Activated CD4-positive, alpha-beta T cell treated with anti-CD3 and anti-CD28 coated beads for 24 hours (primary cell): ENCODE data around the gene CPED1.
"Not testable (repeated sequence)": the region's sequence is repeated elsewhere in the genome, so short reads cannot be mapped to it uniquely, and the experiment has no call there.

ENCODE experiments used
- DNase-seq, 2 donors: peaks; one replicate each; pipeline ENCODE4 v3.0.0-alpha.2; 2020; ENCODE audit warnings: low read depth in 2 of 2

The CPED1 gene

GRCh38 chr7:120996333-120996987, 7.9 kb downstream of the CPED1 start:
- no peak for DNase-seq

- DNase-seq: no peak
Observed at GRCh38 chr7:120996988-120997345, 8.5 kb downstream of the CPED1 start.

GRCh38 chr7:120997882-120998474, 9.5 kb downstream of the CPED1 start:
- DNase-seq: no peak

GRCh38 chr7:120998520-120998919, 10.0 kb downstream of the CPED1 start:
- no peak for DNase-seq

- no peak for DNase-seq
Observed at GRCh38 chr7:120998996-120999565, 10.6 kb downstream of the CPED1 start.

GRCh38 chr7:121000081-121000983, 11.8 kb downstream of the CPED1 start:
- no peak for DNase-seq

- DNase-seq: no peak
Observed at GRCh38 chr7:121001234-121001906, 12.9 kb downstream of the CPED1 start.

GRCh38 chr7:121002048-121002756, 13.7 kb downstream of the CPED1 start:
- DNase-seq: no peak

GRCh38 chr7:121002757-121003200, 14.3 kb downstream of the CPED1 start:
- no peak for DNase-seq

GRCh38 chr7:121003986-121004685, 15.6 kb downstream of the CPED1 start:
- no peak for DNase-seq

GRCh38 chr7:121005058-121005457, 16.5 kb downstream of the CPED1 start:
- not testable (repeated sequence) for DNase-seq

- DNase-seq: no peak
Observed at GRCh38 chr7:121005996-121006584, 17.6 kb downstream of the CPED1 start.

GRCh38 chr7:121006711-121007315, 18.3 kb downstream of the CPED1 start:
- no peak for DNase-seq

- no peak for DNase-seq
Observed at GRCh38 chr7:121008816-121009215, 20.3 kb downstream of the CPED1 start.

GRCh38 chr7:121011401-121011800, 22.9 kb downstream of the CPED1 start:
- no peak for DNase-seq

GRCh38 chr7:121012170-121012874, 23.8 kb downstream of the CPED1 start:
- DNase-seq: no peak

GRCh38 chr7:121012919-121013318, 24.4 kb downstream of the CPED1 start:
- no peak for DNase-seq

GRCh38 chr7:121015560-121015959, 27.0 kb downstream of the CPED1 start:
- no peak for DNase-seq

- DNase-seq: no peak
Observed at GRCh38 chr7:121016966-121017365, 28.5 kb downstream of the CPED1 start.
